ENCODE data around the gene FAM53B.
A peak's percentile ranks its signal among the peaks of the same experiment; 100 is the strongest.

FAM53B gene

DNA sequence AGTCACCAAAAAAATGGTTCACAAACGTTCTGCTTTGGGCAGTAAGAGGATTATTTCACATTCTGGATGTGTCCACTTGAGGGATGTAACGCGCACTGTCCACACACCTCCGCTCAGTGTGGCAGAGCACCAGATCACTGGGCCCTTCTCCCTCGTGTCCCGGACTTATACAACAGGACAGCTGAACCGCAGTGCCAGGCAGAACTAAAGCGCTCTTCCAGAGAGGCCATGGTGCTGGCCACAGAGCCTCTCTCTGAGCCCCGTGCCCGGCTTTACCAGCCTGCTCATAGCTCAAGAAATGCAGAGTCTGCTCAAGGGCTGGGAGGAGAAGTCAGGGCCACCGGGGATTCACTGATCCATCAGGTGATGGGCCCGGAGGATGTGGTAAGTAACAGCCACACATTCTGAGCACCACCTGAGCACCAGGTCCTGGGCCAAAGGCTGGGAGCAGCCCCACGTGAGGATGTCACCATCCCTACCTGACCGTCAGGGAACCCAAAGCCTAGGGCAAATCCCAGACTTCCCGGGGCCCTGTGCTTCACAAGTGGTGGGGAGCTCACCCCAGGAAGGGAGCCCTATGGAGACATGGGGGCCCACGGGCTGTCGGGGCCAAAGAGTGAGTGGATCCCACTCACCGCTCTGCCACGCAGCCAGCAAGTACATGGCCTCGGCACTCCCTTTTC is 74.9 kb downstream of the FAM53B start:
- peaks cover 66% of the 10 kb centered on the region for H3K4me1 Mint-ChIP-seq (ENCODE audit: low read depth)
- no peaks in the 10 kb centered on the region for H3K9me3 Mint-ChIP-seq
- H3K36me3 Mint-ChIP-seq (ENCODE audit: low read depth) = peaks cover 10% of the 10 kb centered on the region
- H3K4me3 Mint-ChIP-seq = no peak overlapping the region
- no peaks in the 10 kb centered on the region for H3K27me3 Mint-ChIP-seq
- H3K27ac Mint-ChIP-seq = no peak overlapping the region
- no peak for DNase-seq

DNA sequence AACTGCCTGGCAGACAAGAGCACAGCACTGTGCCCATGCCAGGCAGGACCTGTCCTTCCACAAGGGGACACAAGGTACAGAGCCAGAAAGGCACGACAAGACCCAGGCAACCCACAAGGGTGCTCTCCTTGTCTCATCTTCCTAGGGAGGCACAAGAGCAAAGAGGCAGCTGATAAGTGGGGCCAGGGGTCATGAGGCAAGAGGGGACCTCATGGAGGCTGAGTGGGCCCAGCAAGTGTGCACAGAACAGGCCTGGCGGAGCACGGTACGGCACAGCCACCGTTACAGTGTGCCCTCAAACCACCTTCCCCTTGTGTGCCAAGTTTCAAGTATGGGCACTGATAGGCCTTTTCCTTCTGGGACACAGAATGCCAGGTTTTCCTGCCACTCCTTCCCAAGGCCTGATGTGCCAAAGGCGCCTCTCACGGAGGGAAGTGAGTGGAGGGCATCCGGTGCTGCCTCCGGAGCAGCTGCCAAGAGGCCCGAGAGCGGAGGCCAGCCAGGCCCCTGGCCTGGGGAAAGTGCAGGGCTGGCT is 75.6 kb downstream of the FAM53B start:
- Mint-ChIP-seq H3K27ac (peak overlapping the region; percentile 26), H3K4me1 (ENCODE audit: low read depth) (peaks cover 61% of the 10 kb centered on the region), H3K9me3 (no peaks in the 10 kb centered on the region)

DNA sequence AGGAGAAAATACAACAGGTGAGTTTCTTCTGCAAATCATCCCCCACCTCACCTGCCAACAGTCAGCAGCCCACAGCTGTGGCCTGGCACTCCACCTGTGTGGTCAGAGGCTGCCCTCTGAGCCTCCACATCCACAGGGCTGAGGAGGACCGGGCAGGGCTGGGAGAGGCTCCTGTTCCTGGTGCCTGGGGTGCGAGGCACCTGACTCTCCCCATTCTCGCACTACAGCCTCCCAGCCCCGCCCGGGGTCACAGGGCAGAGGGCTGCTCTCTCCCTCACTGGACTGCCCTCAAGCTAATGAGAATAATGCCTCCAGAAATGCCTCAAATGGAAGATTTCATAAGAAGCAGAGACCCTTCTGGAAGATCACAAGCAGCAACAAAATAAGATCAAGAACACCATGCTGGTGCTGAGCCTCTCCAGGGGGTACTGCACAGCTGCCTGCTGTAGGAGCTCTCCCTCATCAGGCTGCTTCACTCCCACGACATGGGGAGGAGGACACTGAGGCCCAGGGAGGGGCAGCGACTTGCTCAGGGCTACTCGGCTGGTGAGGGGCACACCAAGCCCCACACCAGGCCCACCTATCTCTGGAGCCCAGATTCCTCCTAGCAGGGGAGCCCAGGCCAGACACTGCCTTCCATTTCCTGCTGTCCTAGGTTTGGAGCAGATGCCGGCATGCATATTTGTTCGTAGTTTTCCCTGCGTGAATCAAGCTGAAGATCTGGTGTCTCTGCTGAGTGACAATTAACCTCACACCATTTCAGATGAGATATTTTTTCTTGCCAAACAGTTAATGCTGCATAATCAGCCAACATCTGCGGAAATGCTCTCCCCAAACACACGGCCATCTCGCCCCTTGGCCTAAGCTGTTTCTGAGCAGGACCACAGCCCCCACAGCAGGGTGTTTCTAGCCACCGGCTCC is 76.5 kb downstream of the FAM53B start:
- Mint-ChIP-seq H3K4me1 (ENCODE audit: low read depth) (peaks cover 52% of the 10 kb centered on the region), H3K9me3 (no peaks in the 10 kb centered on the region), H3K27ac (peak overlapping the region; percentile 26), H3K36me3 (ENCODE audit: low read depth) (peaks cover 16% of the 10 kb centered on the region), H3K4me3 (no peak overlapping the region), H3K27me3 (no peaks in the 10 kb centered on the region)
- DNase-seq = no peak

More for the DNA sequence above, 75.6 kb downstream of the FAM53B start:
- DNase-seq = no peak
- Mint-ChIP-seq H3K36me3 (ENCODE audit: low read depth) (peaks cover 12% of the 10 kb centered on the region), H3K4me3 (no peak overlapping the region), H3K27me3 (no peaks in the 10 kb centered on the region)

DNA sequence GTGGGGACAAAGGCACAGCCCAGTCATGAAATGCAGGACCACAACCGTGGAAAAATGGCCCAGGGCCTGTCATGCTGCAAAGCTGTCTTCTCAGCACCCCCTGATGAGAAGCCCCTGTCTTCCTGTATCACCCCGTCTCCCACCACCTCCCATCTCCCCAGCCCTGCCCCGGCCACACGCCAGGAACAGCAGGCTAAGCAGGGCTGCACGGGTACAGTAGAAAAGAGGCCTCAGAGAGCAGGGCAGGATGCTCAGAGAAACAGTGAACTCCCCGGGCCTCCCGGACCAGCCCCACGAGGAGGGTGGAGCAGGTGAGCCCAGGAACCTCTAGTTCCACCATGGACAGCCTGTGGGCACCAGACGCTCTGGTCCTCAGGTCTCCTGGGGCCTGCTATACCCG is 77.7 kb downstream of the FAM53B start:
- no peak for DNase-seq
- Mint-ChIP-seq H3K27ac (peak overlapping the region; percentile 33), H3K36me3 (ENCODE audit: low read depth) (peaks cover 18% of the 10 kb centered on the region), H3K9me3 (no peaks in the 10 kb centered on the region), H3K4me1 (ENCODE audit: low read depth) (peaks cover 42% of the 10 kb centered on the region), H3K27me3 (no peaks in the 10 kb centered on the region), H3K4me3 (no peak overlapping the region)

DNA sequence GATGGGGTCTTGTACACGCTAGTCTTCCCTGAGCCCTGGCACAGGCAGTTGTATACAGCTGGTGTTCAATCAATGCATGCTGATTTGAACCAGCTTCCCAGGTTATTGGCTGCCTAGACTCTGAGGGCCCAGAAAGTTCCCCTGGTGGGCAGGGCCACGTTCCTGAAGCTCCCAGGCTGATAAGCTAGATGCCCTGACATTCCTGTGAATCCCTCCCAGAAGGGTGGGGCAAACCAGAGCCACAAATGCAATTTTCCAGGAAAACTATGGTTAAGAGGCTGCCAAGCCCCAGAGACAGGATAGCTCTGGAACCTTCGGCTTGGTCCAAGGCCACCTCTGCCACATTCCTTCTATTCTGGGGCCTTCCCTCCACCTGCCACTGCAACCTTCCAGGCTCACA is 78.2 kb downstream of the FAM53B start:
- H3K4me3 Mint-ChIP-seq = no peak overlapping the region
- no peaks in the 10 kb centered on the region for H3K9me3 Mint-ChIP-seq
- H3K36me3 Mint-ChIP-seq (ENCODE audit: low read depth) = peaks cover 18% of the 10 kb centered on the region
- H3K4me1 Mint-ChIP-seq (ENCODE audit: low read depth) = peaks cover 37% of the 10 kb centered on the region
- H3K27ac Mint-ChIP-seq = no peak overlapping the region
- no peaks in the 10 kb centered on the region for H3K27me3 Mint-ChIP-seq
- no peak for DNase-seq

DNA sequence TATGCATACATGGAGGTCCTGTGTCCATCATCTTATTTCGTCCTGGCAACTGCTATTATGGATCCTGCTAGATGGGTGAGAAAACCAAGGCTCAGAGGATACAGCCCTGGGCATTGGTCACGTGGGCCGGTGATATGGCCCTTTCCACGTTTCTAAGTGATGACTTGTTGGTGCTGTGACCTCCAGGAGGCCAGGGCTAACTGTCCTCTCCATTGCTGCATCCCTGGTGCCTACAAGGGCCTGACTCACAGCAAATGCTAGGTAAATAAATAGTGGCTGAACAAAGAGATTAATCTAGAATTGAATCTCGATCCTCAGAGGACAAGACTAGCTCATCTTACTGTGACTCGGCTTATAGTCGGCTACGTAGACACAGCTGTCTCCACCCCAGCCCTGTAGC is 78.6 kb downstream of the FAM53B start:
- Mint-ChIP-seq H3K27me3 (no peaks in the 10 kb centered on the region), H3K36me3 (ENCODE audit: low read depth) (peaks cover 18% of the 10 kb centered on the region), H3K9me3 (no peaks in the 10 kb centered on the region), H3K4me1 (ENCODE audit: low read depth) (peaks cover 33% of the 10 kb centered on the region), H3K27ac (no peak overlapping the region), H3K4me3 (no peak overlapping the region)
- no peak for DNase-seq

DNA sequence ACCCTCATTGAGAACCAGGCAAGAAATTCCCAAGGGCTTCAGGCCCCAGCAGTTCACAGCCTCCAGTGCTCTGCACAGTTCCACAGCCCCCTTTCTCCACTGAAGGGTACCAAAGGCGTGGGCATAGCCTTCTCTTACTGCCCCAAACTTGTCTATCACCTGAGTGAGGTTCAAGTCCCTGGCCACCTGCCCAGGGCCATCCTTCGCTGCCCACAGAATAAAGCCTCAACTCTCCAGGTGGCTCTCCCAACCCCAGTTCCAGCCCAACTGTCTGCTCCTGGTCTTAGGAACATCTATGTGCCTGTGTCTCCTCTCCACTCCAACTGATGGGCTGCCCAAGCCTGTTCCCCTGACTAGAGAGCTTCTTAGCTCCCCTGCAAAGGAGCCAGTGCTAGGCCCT is 79.1 kb downstream of the FAM53B start:
- no peak overlapping the region for H3K4me3 Mint-ChIP-seq
- no peak overlapping the region for H3K27ac Mint-ChIP-seq
- peaks cover 33% of the 10 kb centered on the region for H3K4me1 Mint-ChIP-seq (ENCODE audit: low read depth)
- H3K9me3 Mint-ChIP-seq = no peaks in the 10 kb centered on the region
- H3K36me3 Mint-ChIP-seq (ENCODE audit: low read depth) = peaks cover 15% of the 10 kb centered on the region
- DNase-seq = no peak
- H3K27me3 Mint-ChIP-seq = no peaks in the 10 kb centered on the region

DNA sequence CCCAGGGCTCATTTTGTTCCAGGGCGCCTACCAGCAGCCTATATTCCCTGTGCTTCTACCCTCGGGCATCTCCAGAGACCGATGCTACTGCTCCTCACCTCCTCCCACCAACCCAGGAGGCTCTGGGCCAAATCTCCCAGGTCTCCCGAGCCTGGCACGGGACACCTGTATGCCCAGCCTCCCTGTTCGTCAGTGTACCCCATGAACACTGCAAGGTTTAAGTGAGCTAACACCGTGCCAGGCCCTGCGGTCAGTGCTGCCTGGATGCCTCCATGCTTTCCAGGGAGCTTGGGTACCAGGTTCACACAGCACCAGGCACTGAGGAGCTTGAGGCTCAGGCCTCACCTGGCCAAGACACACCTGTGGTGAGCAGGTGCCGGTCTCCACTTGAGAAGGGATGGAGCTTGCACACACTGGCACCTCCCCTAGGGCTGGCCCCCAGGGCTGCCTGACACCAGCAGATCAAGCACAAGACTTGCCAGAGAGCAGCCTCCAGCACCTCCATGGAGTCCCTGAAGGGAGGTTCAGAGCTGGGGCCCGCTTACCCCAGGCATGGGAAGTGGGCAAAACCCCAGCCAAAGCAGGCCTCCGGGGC is 80.3 kb downstream of the FAM53B start:
- no peak overlapping the region for H3K4me3 Mint-ChIP-seq
- H3K4me1 Mint-ChIP-seq (ENCODE audit: low read depth) = peaks cover 38% of the 10 kb centered on the region
- H3K27ac Mint-ChIP-seq = no peak overlapping the region
- H3K27me3 Mint-ChIP-seq = no peaks in the 10 kb centered on the region
- H3K9me3 Mint-ChIP-seq = no peaks in the 10 kb centered on the region
- H3K36me3 Mint-ChIP-seq (ENCODE audit: low read depth) = peaks cover 11% of the 10 kb centered on the region
- DNase-seq = no peak

DNA sequence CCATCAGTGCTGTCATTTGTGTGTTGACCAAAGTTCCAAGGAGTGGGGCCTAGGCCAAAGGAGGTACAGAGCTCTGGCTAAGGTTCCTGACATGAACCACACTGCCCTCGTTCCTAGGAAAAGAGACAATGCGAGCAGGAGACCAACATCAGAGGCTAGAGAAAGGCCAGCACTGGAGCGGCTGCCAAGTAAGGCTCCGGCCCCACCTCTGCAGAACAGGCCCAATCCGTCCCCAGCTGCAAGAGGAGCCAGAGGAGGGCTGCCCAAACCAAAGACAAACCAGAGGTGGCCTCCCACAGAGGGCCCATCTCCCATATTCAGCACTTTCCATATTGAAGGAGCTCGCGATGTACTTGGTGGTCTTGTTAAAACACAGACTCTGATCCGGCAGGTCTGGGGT is 81.0 kb downstream of the FAM53B start:
- no peaks in the 10 kb centered on the region for H3K9me3 Mint-ChIP-seq
- no peaks in the 10 kb centered on the region for H3K27me3 Mint-ChIP-seq
- H3K4me3 Mint-ChIP-seq = no peak overlapping the region
- H3K27ac Mint-ChIP-seq = no peak overlapping the region
- no peak for DNase-seq
- peaks cover 41% of the 10 kb centered on the region for H3K4me1 Mint-ChIP-seq (ENCODE audit: low read depth)
- peaks cover 11% of the 10 kb centered on the region for H3K36me3 Mint-ChIP-seq (ENCODE audit: low read depth)

DNA sequence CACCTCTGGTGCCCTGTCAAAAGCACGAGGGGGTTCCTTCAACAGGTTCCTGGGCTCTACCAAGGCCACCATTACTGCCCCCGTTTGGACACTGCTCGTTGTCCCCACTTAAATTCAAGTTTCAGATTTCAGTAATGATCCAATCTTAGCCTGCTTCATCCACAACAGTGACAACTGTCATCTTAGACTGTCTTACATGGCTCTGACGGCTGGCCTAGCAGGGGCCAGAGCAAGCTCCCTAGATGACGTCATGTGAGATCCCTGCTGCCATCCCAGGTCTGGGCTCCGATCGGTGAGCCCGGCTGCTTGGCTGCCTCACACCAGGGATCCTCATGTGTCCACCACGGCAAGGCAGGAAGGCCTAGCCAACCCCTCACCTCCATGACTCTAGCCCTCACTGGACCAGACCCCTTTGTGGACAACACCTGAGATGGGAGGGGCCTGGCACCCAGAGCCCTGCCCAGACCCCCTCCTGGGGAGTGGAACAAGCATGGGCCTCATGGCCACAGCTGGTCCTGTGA is 82.5 kb downstream of the FAM53B start:
- H3K36me3 Mint-ChIP-seq (ENCODE audit: low read depth) = peaks cover 10% of the 10 kb centered on the region
- no peak overlapping the region for H3K4me3 Mint-ChIP-seq
- no peak for DNase-seq
- H3K9me3 Mint-ChIP-seq = no peaks in the 10 kb centered on the region
- H3K27me3 Mint-ChIP-seq = no peaks in the 10 kb centered on the region
- no peak overlapping the region for H3K27ac Mint-ChIP-seq
- peaks cover 39% of the 10 kb centered on the region for H3K4me1 Mint-ChIP-seq (ENCODE audit: low read depth)

DNA sequence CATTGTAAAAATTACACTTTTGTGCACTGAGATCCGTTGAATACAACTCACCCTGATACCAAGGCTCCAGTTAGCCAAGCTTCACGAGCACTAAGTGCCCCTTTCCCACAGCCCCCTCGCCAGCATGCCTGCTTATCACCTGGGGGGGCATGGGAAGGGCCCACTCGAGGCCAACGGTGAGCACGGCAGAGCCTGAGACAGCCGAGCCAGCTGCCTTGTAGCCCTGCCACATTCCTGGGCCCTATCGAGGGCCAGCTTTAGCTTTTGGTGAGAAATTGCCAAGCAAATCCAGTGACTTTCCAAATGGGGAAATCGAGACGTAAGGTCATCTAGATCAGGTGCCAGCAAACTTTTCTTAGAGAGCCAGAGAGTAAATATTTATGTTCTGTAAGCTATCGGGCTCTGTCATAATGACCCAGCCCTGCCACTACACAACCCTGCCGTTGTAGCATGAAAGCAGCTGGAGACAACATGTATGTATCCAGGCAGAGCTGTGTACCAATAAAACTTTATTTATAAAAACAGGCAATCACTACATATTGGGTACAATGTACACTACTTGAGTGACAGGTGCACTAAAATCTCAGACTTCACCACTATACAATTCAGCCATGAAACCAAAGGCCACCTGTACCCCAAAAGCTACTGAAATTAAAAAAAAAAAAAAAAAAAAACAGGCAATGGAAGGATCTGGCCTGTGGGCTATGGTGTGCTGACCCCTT is 83.6 kb downstream of the FAM53B start:
- H3K4me1 Mint-ChIP-seq (ENCODE audit: low read depth) = peaks cover 48% of the 10 kb centered on the region
- DNase-seq = no peak
- no peaks in the 10 kb centered on the region for H3K27me3 Mint-ChIP-seq
- no peaks in the 10 kb centered on the region for H3K9me3 Mint-ChIP-seq
- peaks cover 10% of the 10 kb centered on the region for H3K36me3 Mint-ChIP-seq (ENCODE audit: low read depth)
- H3K27ac Mint-ChIP-seq = no peak overlapping the region
- no peak overlapping the region for H3K4me3 Mint-ChIP-seq

DNA sequence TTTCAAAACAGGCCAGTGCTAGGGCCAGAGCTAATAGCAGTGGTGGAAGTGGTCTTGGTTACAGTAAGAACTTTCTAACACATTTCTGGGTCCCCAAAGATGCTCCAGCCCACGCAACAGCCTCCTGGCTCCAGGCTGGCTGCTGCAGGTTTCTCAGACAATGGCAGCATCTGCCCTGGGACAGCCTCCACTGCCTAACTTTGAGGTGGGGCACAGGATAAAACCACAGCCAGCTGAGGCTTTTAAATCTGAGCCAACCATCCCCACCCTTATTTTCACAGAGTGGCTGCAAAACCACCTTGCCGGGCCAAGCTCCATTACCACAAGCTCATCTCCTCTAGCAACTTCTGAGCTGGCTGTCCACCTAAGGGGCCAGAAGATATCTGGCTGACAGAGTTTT is 84.8 kb downstream of the FAM53B start:
- no peak overlapping the region for H3K4me3 Mint-ChIP-seq
- H3K27ac Mint-ChIP-seq = peak overlapping the region; percentile 70
- H3K27me3 Mint-ChIP-seq = no peaks in the 10 kb centered on the region
- no peaks in the 10 kb centered on the region for H3K9me3 Mint-ChIP-seq
- peaks cover 58% of the 10 kb centered on the region for H3K4me1 Mint-ChIP-seq (ENCODE audit: low read depth)
- no peak for DNase-seq
- peaks cover 13% of the 10 kb centered on the region for H3K36me3 Mint-ChIP-seq (ENCODE audit: low read depth)

DNA sequence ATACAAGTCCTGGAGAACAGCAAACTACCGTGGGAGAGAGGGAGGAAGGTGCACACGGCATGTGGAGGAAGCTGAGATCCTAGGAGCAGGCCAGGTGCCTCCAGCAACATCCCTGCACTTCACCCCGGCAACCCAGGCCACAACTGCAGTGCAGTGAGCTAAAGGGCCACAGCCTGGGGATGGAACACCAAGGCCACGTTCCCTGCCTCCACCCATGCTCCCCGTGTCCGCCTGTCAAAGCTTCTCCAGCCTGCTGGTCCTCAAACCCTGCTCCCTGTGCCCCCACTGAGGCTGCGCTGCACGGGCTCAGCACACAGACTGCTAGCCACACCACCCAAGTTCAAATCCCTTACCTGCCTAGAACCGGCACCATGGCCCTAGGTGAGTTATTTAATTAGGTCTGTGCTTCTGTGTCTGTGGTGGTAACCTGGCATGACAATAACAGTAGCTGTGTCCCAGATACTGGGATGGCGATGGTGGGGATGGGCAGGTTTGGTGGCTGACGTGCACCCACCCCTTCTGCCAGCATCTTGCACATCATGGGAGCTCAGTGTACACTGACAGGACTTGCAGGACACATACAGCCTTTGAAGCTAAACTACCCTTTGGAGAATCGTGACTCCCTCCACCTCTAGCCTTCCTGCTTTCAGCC is 85.5 kb downstream of the FAM53B start:
- Mint-ChIP-seq H3K4me3 (no peak overlapping the region), H3K4me1 (ENCODE audit: low read depth) (peaks cover 63% of the 10 kb centered on the region), H3K27me3 (no peaks in the 10 kb centered on the region), H3K27ac (peak overlapping the region; percentile 70), H3K36me3 (ENCODE audit: low read depth) (peaks cover 10% of the 10 kb centered on the region), H3K9me3 (no peaks in the 10 kb centered on the region)
- no peak for DNase-seq

All from activated T-cell treated with anti-CD3 and anti-CD28 coated beads, Interleukin-2, amount 50 U/mL, for 24 hours (primary cell).